Measurements from ENCODE around the gene OMP. TPM values are rescaled to one million over a fixed set of nuclear protein-coding genes. Genes with fewer than 3 reads are reported as not detected.

Gene OMP
- total and polyA plus RNA-seq, 2 of the 4 experiments (the other 2 are of a cell fraction): 0.27 TPM; not detected in 1

GRCh38 chr11:77123591-77123990, 21.0 kb downstream of the OMP start:
- H3K4ac ChIP-seq (ENCODE audit: low read depth, low read length): no peak overlapping the region
- no peak overlapping the region for H3K23ac ChIP-seq (ENCODE audit: low read depth, low read length)
- no peak overlapping the region for H3K9ac ChIP-seq (ENCODE audit: low read depth, low read length)
- BruUV-seq (replicated peaks): no TSS peak
- no peak overlapping the region for H3K18ac ChIP-seq (ENCODE audit: low read depth, low read length)
- no peak overlapping the region for H3K27ac ChIP-seq (ENCODE audit: insufficient read depth, low read length)
- H4K8ac ChIP-seq (ENCODE audit: low read depth in 2 of 2, low read length in 2 of 2): no peak overlapping the region
- no peaks in the 10 kb centered on the region for H3K9me3 ChIP-seq (ENCODE audit: control insufficient read depth, insufficient read depth, low read length)
- 67% methylated on average over 1 of the region's 8 CpGs; no CpG with 5 or more reads in 1 of the 2 experiments for whole genome bisulfite sequencing, 2 experiments (ENCODE audit: extremely low coverage in 2 of 2, insufficient read length in 1 of 2)
- H3K9me1 ChIP-seq (ENCODE audit: insufficient read depth, low read length): no peaks in the 10 kb centered on the region; the same call in none of the 2 replicates
- peaks cover 6% of the 10 kb centered on the region; the same call in 1 of the 2 replicates for H3K4me1 ChIP-seq (ENCODE audit: control insufficient read depth, insufficient read depth, low read length)
- H2BK15ac ChIP-seq (ENCODE audit: low read depth, low read length): no peak overlapping the region
- intact Hi-C loops (cut with micrococcal nuclease) (no loop called here), dilution Hi-C loops (cut with HindIII; ENCODE audit: low sequenced_read_pairs, unreplicated experiment) (no loop called here), in situ Hi-C loops (cut with MboI; ENCODE audit: low sequenced_read_pairs) (loop anchor here (10.0 kb wide), 1 partner anchor 61 kb away; no protein-coding TSS in a partner anchor)
- no peaks in the 10 kb centered on the region for H3K79me1 ChIP-seq (ENCODE audit: low read depth in 1 of 2, low read length in 2 of 2)
- DNase-seq: no peak
- H4K5ac ChIP-seq (ENCODE audit: low read depth, low read length): no peak overlapping the region
- H2AK9ac ChIP-seq (replicated peaks; ENCODE audit: low read depth, low read length, poor library complexity): no peak overlapping the region
- H3K4me2 ChIP-seq (ENCODE audit: low read depth, low read length): no peak overlapping the region
- no peaks in the 10 kb centered on the region for H3K27me3 ChIP-seq (ENCODE audit: control insufficient read depth, insufficient read depth, low read length)
- no peak overlapping the region for H2BK20ac ChIP-seq (ENCODE audit: low read depth, low read length)
- no peak overlapping the region for H2AK5ac ChIP-seq (ENCODE audit: low read depth, low read length)
- ChIA-PET CTCF (no interaction called here), POLR2A (ENCODE audit: unreplicated experiment) (no interaction called here)
- no peak overlapping the region for H2BK120ac ChIP-seq (ENCODE audit: low read depth, low read length)
- TF ChIP-seq RCOR1 (IDR thresholded peaks at IDR 0.05; ENCODE audit: insufficient replicate concordance, low read length) (no peak), ELK1 (IDR thresholded peaks at IDR 0.05; ENCODE audit: borderline replicate concordance, low read depth, low read length) (no peak), CEBPB (IDR thresholded peaks at IDR 0.05; ENCODE audit: low read depth, low read length) (no peak), RFX5 (IDR thresholded peaks at IDR 0.05; ENCODE audit: low read depth, low read length) (no peak), MXI1 (IDR thresholded peaks at IDR 0.05; ENCODE audit: borderline replicate concordance, low read depth, low read length) (no peak), CHD1 (IDR thresholded peaks at IDR 0.05; ENCODE audit: low read depth, low read length) (no peak)
- no peak overlapping the region for H2BK5ac ChIP-seq (ENCODE audit: low read depth, low read length, poor library complexity, severe bottlenecking)
- no peak overlapping the region for H3K56ac ChIP-seq (ENCODE audit: extremely low read depth, insufficient read depth, low read length)
- no peak overlapping the region for H3K14ac ChIP-seq (replicated peaks; ENCODE audit: low read depth, low read length)
- no peak for ATAC-seq (ENCODE audit: low read depth)
- H2AFZ ChIP-seq (replicated peaks; ENCODE audit: low read length, poor library complexity): no peak overlapping the region
- no peak overlapping the region for H3K4me3 ChIP-seq (ENCODE audit: insufficient read depth, low read depth, low read length)
- H3K36me3 ChIP-seq (ENCODE audit: control insufficient read depth, insufficient read depth, low read length): peaks cover 24% of the 10 kb centered on the region; the same call in 1 of the 2 replicates
- H4K91ac ChIP-seq (ENCODE audit: insufficient read depth, low read depth, low read length): no peak overlapping the region
- no peaks in the 10 kb centered on the region for H4K20me1 ChIP-seq (ENCODE audit: insufficient read depth, low read length)

Data from IMR-90 (cell line).